T-helper 17 cell (primary cell): Measurements from ENCODE around the gene ABHD12B. TPM values are rescaled to one million over a fixed set of nuclear protein-coding genes. Genes with fewer than 3 reads are reported as not detected.
A peak's percentile ranks its signal among the peaks of the same experiment; 100 is the strongest.

Source experiments
- ATAC-seq: fragments of 150-1000 bp; cut with Tn5 transposase; 2 replicates; pipeline ENCODE4 v1.10.0; 2021; ENCODE audit warnings: mild to moderate bottlenecking, moderate library complexity
- DNase-seq, 3 donors: peaks; one replicate each; pipeline versions ENCODE4 v3.0.0 to v3.0.0-alpha.2; 2020 to 2021
- H3K9me3 ChIP-seq: one replicate; pipeline ENCODE4 v1.7.0; 2013; ENCODE audit warnings: low read length, mild to moderate bottlenecking; ENCODE audit not compliant: control insufficient read depth, poor library complexity, severe bottlenecking
- H3K27ac Mint-ChIP-seq: one replicate; pipeline ENCODE4 v1.8.0; 2022; ENCODE audit warnings: mild to moderate bottlenecking, moderate library complexity, mixed read lengths
- H3K27me3 Mint-ChIP-seq: one replicate; pipeline ENCODE4 v1.8.0; 2022; ENCODE audit warnings: mixed read lengths
- H3K36me3 Mint-ChIP-seq: one replicate; pipeline ENCODE4 v1.8.0; 2022; ENCODE audit warnings: low read depth, mixed read lengths
- H3K4me1 Mint-ChIP-seq: one replicate; pipeline ENCODE4 v1.8.0; 2022; ENCODE audit warnings: mild to moderate bottlenecking, mixed read lengths
- H3K4me3 Mint-ChIP-seq: one replicate; pipeline ENCODE4 v1.8.0; 2022; ENCODE audit warnings: mild to moderate bottlenecking, moderate library complexity, mixed read lengths
- total RNA-seq, 4 donors: library from RNA in 2 of 4; stranded (reverse) in 2 of 4; gene quantifications; one replicate each; pipeline ENCODE4 v1.2.3 and lab custom pipeline; 2022 to 2026

ABHD12B gene
- total RNA-seq, 2 donors from 2014 or later: not detected

- Mint-ChIP-seq H3K36me3 (peaks cover 2% of the 10 kb centered on the region), H3K27ac (peak overlapping the region; percentile 95), H3K4me3 (peak overlapping the region; percentile 98), H3K4me1 (peaks cover 49% of the 10 kb centered on the region), H3K27me3 (no peaks in the 10 kb centered on the region)
- no peak for DNase-seq
- H3K9me3 ChIP-seq: no peaks in the 10 kb centered on the region
- ATAC-seq: no peak
These were observed 40.1 kb upstream of the ABHD12B start for GRCh38 chr14:50831726-50832168.

DNA sequence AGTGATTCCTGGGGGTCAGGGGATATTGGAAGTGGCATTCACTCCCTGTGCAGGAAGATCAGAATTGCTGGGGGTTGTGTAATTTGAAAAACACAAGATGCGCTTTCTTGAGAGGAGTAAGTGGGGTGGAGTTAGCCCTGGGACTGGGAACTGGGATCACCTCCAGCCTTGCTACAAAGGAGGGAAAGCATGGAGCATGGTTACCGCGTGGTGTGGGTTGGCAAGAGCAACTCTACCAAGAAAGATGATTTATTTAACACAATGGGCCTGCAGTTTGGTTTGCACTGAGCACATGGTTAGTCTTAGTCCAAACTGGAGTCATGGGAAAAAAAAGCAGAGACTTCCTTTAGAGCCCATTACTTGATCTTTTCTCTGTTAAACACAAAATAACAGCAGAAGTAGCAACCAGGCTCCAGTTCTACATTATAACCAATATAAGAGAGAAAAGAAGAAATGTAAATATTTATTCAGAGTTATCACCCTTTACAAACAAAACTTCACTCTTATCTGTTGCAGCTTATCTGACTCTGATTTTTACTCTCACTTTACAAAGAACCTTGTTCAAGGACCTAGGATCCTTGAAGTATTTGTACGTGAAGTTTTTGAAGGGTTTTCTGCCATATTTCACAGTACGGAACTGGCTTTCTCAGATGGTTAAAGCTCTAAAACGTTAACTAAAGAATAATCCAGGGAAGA lies 38.8 kb upstream of the ABHD12B start:
- Mint-ChIP-seq H3K27ac (peak overlapping the region; percentile 95), H3K27me3 (no peaks in the 10 kb centered on the region), H3K36me3 (peaks cover 4% of the 10 kb centered on the region), H3K4me1 (peaks cover 44% of the 10 kb centered on the region), H3K4me3 (no peak overlapping the region)
- H3K9me3 ChIP-seq: no peaks in the 10 kb centered on the region
- DNase-seq: no peak
- no peak for ATAC-seq

DNA sequence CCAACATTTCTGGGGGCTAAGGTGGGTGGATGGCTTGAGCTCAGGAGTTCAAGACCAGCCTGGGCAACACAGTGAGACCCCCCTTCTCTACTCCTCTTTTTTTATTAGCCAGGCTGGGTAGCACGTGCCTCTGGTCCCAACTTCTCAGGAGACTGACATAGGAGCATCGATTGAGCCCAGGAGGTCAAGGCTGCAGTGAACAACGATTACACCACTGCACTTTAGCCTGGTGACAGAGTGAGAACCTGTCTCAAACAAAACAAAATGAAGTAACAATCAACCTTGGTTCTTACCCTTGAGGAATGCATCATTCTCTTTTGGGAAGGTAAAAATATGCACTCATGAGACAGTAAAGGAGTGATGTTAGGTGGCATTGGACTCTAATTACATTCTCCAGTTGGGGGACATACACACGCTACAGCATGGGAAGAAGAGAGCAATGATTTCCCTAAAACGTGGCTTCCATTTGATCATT lies 37.0 kb upstream of the ABHD12B start:
- Mint-ChIP-seq H3K4me3 (peak overlapping the region; percentile 39), H3K27me3 (no peaks in the 10 kb centered on the region), H3K4me1 (peaks cover 32% of the 10 kb centered on the region)

DNA sequence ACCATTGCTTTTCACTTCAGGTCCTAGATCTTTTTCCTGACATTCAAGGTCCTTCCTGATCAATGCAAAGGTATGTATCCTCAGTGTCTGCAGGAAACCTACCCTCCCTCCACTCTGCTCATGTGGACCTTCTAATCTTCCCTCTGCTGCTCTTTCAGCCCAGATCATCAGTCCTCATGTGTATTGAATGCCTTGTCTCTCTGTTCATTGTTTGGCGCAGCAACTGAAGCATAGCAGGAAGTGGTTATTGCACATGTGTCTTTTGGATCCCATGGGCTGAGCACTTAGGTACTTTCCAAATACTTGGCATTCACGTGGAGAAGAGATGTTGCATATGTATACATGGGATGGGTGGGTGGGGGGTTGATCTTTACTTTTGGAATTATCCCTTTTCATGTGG lies 36.6 kb upstream of the ABHD12B start:
- Mint-ChIP-seq H3K27ac (no peak overlapping the region), H3K4me1 (peaks cover 30% of the 10 kb centered on the region), H3K27me3 (no peaks in the 10 kb centered on the region), H3K36me3 (peaks cover 4% of the 10 kb centered on the region), H3K4me3 (peak overlapping the region; percentile 47)
- no peaks in the 10 kb centered on the region for H3K9me3 ChIP-seq
- DNase-seq: no peak
- ATAC-seq: no peak

More for the DNA sequence above, 37.0 kb upstream of the ABHD12B start:
- Mint-ChIP-seq H3K36me3 (peaks cover 4% of the 10 kb centered on the region), H3K27ac (peak overlapping the region; percentile 37)
- ATAC-seq (no peak), DNase-seq (no peak)
- no peaks in the 10 kb centered on the region for H3K9me3 ChIP-seq

DNA sequence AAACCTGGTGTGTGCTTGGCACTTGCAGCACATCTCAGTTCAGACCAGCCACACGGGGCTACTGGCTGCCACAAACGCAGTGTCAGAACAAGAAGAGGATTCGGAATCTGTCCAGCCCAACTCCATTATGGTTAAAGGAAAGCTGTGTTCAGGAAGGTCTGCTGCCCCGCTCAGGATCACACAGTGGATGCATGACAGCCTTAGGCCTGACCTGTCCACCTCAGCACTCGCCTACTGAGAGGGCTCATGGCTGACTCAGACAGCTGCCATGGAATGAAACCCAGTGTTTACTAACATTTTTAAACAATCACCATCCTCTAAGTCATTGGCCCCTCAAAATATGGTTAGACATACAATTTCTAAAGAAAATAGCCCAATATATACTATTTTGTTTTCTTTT lies 35.3 kb upstream of the ABHD12B start:
- H3K27ac Mint-ChIP-seq: peak overlapping the region; percentile 57
- DNase-seq (no peak), ATAC-seq (no peak)
- H3K36me3 Mint-ChIP-seq: peaks cover 2% of the 10 kb centered on the region
- H3K4me1 Mint-ChIP-seq: peaks cover 27% of the 10 kb centered on the region
- no peaks in the 10 kb centered on the region for H3K9me3 ChIP-seq
- no peak overlapping the region for H3K4me3 Mint-ChIP-seq
- no peaks in the 10 kb centered on the region for H3K27me3 Mint-ChIP-seq

DNA sequence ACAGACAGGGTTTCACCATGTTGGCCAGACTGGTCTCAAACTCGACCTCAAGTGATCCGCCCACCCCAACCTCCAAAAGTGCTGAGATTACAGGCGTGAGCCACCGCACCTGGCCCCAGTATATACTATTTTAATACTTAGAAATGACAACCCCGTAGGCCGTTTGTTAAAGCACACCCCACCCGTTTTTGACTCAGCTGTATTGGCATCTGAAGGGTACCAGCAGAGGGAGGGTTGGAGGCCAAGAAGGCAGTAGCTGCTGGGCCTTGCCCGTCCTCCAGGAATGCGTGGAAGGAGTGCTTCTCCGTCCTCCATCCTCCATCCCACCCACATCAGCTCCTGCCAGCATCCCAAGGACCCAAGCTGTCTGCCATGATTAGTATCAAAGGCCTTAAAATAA lies 34.6 kb upstream of the ABHD12B start:
- Mint-ChIP-seq H3K27me3 (no peaks in the 10 kb centered on the region), H3K36me3 (peaks cover 2% of the 10 kb centered on the region), H3K4me3 (no peak overlapping the region), H3K4me1 (peaks cover 22% of the 10 kb centered on the region), H3K27ac (peak overlapping the region; percentile 57)
- H3K9me3 ChIP-seq: no peaks in the 10 kb centered on the region
- ATAC-seq: no peak
- DNase-seq: no peak

GRCh38 chr14:50837850-50838470 lies 33.9 kb upstream of the ABHD12B start:
- Mint-ChIP-seq H3K4me1 (peaks cover 16% of the 10 kb centered on the region), H3K27ac (no peak overlapping the region), H3K36me3 (peaks cover 2% of the 10 kb centered on the region), H3K4me3 (no peak overlapping the region), H3K27me3 (no peaks in the 10 kb centered on the region)
- H3K9me3 ChIP-seq: no peaks in the 10 kb centered on the region
- DNase-seq: no peak
- ATAC-seq: no peak

- H3K9me3 ChIP-seq: no peaks in the 10 kb centered on the region
- ATAC-seq (no peak), DNase-seq (no peak)
- H3K4me1 Mint-ChIP-seq: peaks cover 21% of the 10 kb centered on the region
- H3K4me3 Mint-ChIP-seq: no peak overlapping the region
- peaks cover 2% of the 10 kb centered on the region for H3K36me3 Mint-ChIP-seq
- peaks cover 7% of the 10 kb centered on the region for H3K27me3 Mint-ChIP-seq
- H3K27ac Mint-ChIP-seq: no peak overlapping the region
These were observed 32.8 kb upstream of the ABHD12B start for GRCh38 chr14:50839048-50839447.

GRCh38 chr14:50839691-50840090 lies 32.2 kb upstream of the ABHD12B start:
- Mint-ChIP-seq H3K4me3 (no peak overlapping the region), H3K27me3 (peaks cover 7% of the 10 kb centered on the region), H3K4me1 (peaks cover 16% of the 10 kb centered on the region), H3K27ac (no peak overlapping the region), H3K36me3 (peaks cover 2% of the 10 kb centered on the region)
- DNase-seq (no peak), ATAC-seq (no peak)
- H3K9me3 ChIP-seq: no peaks in the 10 kb centered on the region

DNA sequence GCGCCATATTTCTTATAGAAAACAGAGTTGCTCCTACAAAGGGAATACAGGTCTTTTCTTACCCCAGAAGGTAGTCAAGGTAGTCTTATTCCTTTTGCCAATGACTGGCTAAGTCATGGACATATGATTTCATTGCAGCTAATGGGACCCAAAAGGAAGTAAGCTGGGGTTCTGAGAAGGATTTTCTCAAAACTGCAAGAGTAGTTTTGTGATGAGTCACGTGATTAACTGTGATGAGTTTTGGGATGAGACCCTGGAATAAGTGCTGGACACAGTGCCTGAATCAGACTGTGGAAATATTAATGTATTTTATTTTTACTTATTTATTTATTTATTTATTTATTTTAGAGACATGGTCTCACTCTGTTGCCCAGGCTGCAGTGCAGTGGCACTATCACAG lies 27.5 kb upstream of the ABHD12B start:
- H3K27me3 Mint-ChIP-seq: peaks cover 22% of the 10 kb centered on the region
- no peak overlapping the region for H3K4me3 Mint-ChIP-seq
- DNase-seq (no peak), ATAC-seq (no peak)
- H3K36me3 Mint-ChIP-seq: peaks cover 3% of the 10 kb centered on the region
- H3K27ac Mint-ChIP-seq: no peak overlapping the region
- H3K9me3 ChIP-seq: no peaks in the 10 kb centered on the region
- peaks cover 4% of the 10 kb centered on the region for H3K4me1 Mint-ChIP-seq

DNA sequence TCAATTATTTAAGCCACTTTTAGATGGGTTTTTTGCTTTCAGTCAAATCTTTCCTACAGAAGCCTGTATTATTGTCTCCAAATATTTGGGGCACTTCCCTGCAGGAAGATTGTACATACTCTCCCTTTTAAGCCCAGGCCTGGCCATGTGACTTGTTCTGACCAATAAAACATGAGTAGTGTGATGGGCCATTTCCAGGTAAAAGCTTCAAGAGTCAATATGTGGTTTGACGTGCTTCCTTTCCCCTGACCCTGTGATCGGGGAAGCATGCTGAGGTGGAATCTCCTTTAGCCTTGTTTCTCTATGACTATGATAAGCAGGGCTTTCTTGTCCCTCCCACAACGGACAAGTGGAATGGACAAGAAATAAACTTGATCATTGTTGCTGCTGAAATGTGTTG lies 26.7 kb upstream of the ABHD12B start:
- no peak for DNase-seq
- no peak overlapping the region for H3K27ac Mint-ChIP-seq
- H3K36me3 Mint-ChIP-seq: peaks cover 3% of the 10 kb centered on the region
- ATAC-seq: no peak
- no peak overlapping the region for H3K4me3 Mint-ChIP-seq
- peaks cover 4% of the 10 kb centered on the region for H3K4me1 Mint-ChIP-seq
- no peaks in the 10 kb centered on the region for H3K9me3 ChIP-seq
- peaks cover 22% of the 10 kb centered on the region for H3K27me3 Mint-ChIP-seq

DNA sequence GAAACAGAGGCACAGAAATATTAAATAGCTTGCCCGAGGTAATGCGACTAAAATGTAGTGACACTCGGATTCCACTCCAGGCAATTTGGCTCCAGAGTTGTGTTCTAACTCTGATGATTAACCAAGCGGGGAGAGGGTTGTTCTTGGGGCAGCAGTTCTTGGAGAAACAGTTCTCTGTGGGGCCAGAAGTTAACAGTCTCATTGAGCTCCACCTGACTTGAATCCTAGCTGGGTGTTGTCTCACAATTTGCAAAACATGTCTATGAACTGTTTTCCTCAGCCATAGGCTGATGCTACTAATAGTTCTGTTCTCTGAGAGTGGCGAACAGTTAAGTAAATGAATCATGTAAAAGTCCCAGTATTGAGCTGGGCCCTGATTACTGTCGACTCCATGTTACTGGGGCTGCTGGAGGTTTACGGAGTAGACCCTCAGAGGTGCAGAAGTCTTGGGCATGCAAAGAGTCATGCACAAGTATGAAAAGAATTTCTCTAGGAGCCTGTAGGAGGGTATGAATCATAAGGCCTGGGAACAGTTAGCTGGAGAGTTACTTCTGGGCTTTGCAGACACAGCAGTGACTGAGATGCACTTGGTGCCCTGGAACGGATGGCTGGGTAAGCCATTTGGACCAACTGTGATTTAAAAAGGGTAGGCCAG lies 25.5 kb upstream of the ABHD12B start:
- DNase-seq: no peak
- H3K27me3 Mint-ChIP-seq: peaks cover 22% of the 10 kb centered on the region
- peaks cover 4% of the 10 kb centered on the region for H3K4me1 Mint-ChIP-seq
- no peaks in the 10 kb centered on the region for H3K9me3 ChIP-seq
- H3K27ac Mint-ChIP-seq: no peak overlapping the region
- no peak for ATAC-seq
- H3K36me3 Mint-ChIP-seq: peaks cover 3% of the 10 kb centered on the region
- no peak overlapping the region for H3K4me3 Mint-ChIP-seq

- peaks cover 2% of the 10 kb centered on the region for H3K36me3 Mint-ChIP-seq
- H3K4me1 Mint-ChIP-seq: no peaks in the 10 kb centered on the region
- H3K27ac Mint-ChIP-seq: no peak overlapping the region
- H3K27me3 Mint-ChIP-seq: peaks cover 3% of the 10 kb centered on the region
- no peak for DNase-seq
- no peaks in the 10 kb centered on the region for H3K9me3 ChIP-seq
- ATAC-seq: no peak
- H3K4me3 Mint-ChIP-seq: no peak overlapping the region
These were observed 18.0 kb upstream of the ABHD12B start for GRCh38 chr14:50853891-50854290.
